Activated CD4-positive, alpha-beta T cell treated with anti-CD3 and anti-CD28 coated beads, Interleukin-2, amount 50 U/mL, for 24 hours (primary cell): ENCODE data around the gene LGALS4.
"Not testable (repeated sequence)": the region's sequence is repeated elsewhere in the genome, so short reads cannot be mapped to it uniquely, and the experiment has no call there.

ENCODE experiments used
- DNase-seq, 2 donors: peaks; one replicate each; pipeline ENCODE4 v3.0.0-alpha.2; 2020; ENCODE audit warnings: low read depth in 1 of 2, low spot score in 1 of 2

LGALS4 gene

GRCh38 chr19:38812841-38813320 lies at the start of gene LGALS4:
Gene LGALS4, minus strand, starts transcription at chr19:38812945. Its CDS starts 59 bp downstream, at chr19:38812886.
- no peak for DNase-seq

- no peak for DNase-seq
Observed at GRCh38 chr19:38861368-38861767, 48.6 kb upstream of the LGALS4 start.

GRCh38 chr19:38859631-38860204 lies 47.0 kb upstream of the LGALS4 start:
- DNase-seq = not testable (repeated sequence)

- DNase-seq = no peak
Observed at GRCh38 chr19:38856813-38857212, 44.1 kb upstream of the LGALS4 start.

- DNase-seq = not testable (repeated sequence)
Observed at GRCh38 chr19:38855751-38856150, 43.0 kb upstream of the LGALS4 start.

- DNase-seq = not testable (repeated sequence)
Observed at GRCh38 chr19:38854961-38855360, 42.2 kb upstream of the LGALS4 start.

GRCh38 chr19:38853214-38853613 lies 40.5 kb upstream of the LGALS4 start:
- no peak for DNase-seq

- DNase-seq = peak in 1 of 2 donors; percentile 54
Observed at GRCh38 chr19:38852231-38853044, 39.7 kb upstream of the LGALS4 start.

- peak; percentile 76 to 89 for DNase-seq
Observed at GRCh38 chr19:38851622-38852230, 39.0 kb upstream of the LGALS4 start.

GRCh38 chr19:38850976-38851621 lies 38.4 kb upstream of the LGALS4 start:
- peak in 1 of 2 donors; percentile 30 for DNase-seq

GRCh38 chr19:38850436-38850975 lies 37.8 kb upstream of the LGALS4 start:
- no peak for DNase-seq

- DNase-seq = peak; percentile 98 to 100
Observed at GRCh38 chr19:38849860-38850435, 37.2 kb upstream of the LGALS4 start, which contains the start of gene HNRNPL. Gene HNRNPL, minus strand, starts transcription at chr19:38849986. Its CDS starts 20 bp downstream, at chr19:38849966.

- DNase-seq = peak; percentile 97 to 99
Observed at GRCh38 chr19:38849147-38849859, 36.6 kb upstream of the LGALS4 start.

GRCh38 chr19:38848299-38849146 lies 35.8 kb upstream of the LGALS4 start:
- DNase-seq = no peak

- no peak for DNase-seq
Observed at GRCh38 chr19:38846097-38846496, 33.4 kb upstream of the LGALS4 start.

- no peak for DNase-seq
Observed at GRCh38 chr19:38845374-38846024, 32.8 kb upstream of the LGALS4 start.

GRCh38 chr19:38844093-38844686 lies 31.4 kb upstream of the LGALS4 start:
- DNase-seq = no peak

- DNase-seq = no peak
Observed at GRCh38 chr19:38843175-38843758, 30.5 kb upstream of the LGALS4 start.
